ENCODE measurements around the gene VPREB3.

VPREB3 gene

GRCh38 chr22:23722724-23723123, 31.5 kb downstream of the VPREB3 start:
- DNase-seq: no peak

- no peak for DNase-seq
Measured at GRCh38 chr22:23722160-23722559, 32.1 kb downstream of the VPREB3 start.

GRCh38 chr22:23720855-23721254, 33.4 kb downstream of the VPREB3 start:
- no peak for DNase-seq

GRCh38 chr22:23718371-23719165, 35.7 kb downstream of the VPREB3 start:
- no peak for DNase-seq

- peak; percentile 73 for DNase-seq
Measured at GRCh38 chr22:23716811-23717801, 37.1 kb downstream of the VPREB3 start.

GRCh38 chr22:23715806-23716375, 38.3 kb downstream of the VPREB3 start:
- DNase-seq: no peak

- no peak for DNase-seq
Measured at GRCh38 chr22:23714596-23715578, 39.3 kb downstream of the VPREB3 start.

GRCh38 chr22:23713696-23714595, 40.3 kb downstream of the VPREB3 start:
- no peak for DNase-seq

GRCh38 chr22:23712256-23712655, 42.0 kb downstream of the VPREB3 start:
- DNase-seq: no peak

GRCh38 chr22:23709107-23709506, 45.1 kb downstream of the VPREB3 start:
- no peak for DNase-seq

GRCh38 chr22:23708270-23708669, 46.0 kb downstream of the VPREB3 start:
- DNase-seq: no peak

GRCh38 chr22:23705358-23705757, 48.9 kb downstream of the VPREB3 start:
- DNase-seq: no peak

- DNase-seq: no peak
Measured at GRCh38 chr22:23704829-23705228, 49.4 kb downstream of the VPREB3 start.

- no peak for DNase-seq
Measured at GRCh38 chr22:23704062-23704461, 50.2 kb downstream of the VPREB3 start.

All from effector CD8-positive, alpha-beta T cell (primary cell).